Transverse colon (tissue), 3 donors: ENCODE measurements around the gene KAT7.
"Not testable (repeated sequence)": the region's sequence is repeated elsewhere in the genome, so short reads cannot be mapped to it uniquely, and the experiment has no call there.

Experiments used
- EP300 ChIP-seq: sonication (generic); formaldehyde crosslinking; IDR thresholded peaks from one replicate; pipeline ENCODE4 v1.6.1; 2017; ENCODE audit warnings: antibody characterized with exemption, low read depth
- POLR2A ChIP-seq: fragments of 450-650 bp; IDR thresholded peaks from one replicate; pipeline ENCODE4 v1.6.1; 2016; ENCODE audit warnings: antibody characterized with exemption, mild to moderate bottlenecking, moderate library complexity
- TF ChIP-seq, protein P1 (sequence below), 5 experiments: fragments of 200-600 bp in 3 of 5; fragments of 450-650 bp in 2 of 5; sonication (generic) in 3 of 5; IDR thresholded peaks; 1 replicate in 2 of 5; 2 replicates in 3 of 5; pipeline ENCODE4 v1.5.1; 2016 to 2017; ENCODE audit warnings: antibody characterized with exemption in 5 of 5, inconsistent platforms in 3 of 5, mild to moderate bottlenecking in 2 of 5, moderate library complexity in 1 of 5

DNA sequence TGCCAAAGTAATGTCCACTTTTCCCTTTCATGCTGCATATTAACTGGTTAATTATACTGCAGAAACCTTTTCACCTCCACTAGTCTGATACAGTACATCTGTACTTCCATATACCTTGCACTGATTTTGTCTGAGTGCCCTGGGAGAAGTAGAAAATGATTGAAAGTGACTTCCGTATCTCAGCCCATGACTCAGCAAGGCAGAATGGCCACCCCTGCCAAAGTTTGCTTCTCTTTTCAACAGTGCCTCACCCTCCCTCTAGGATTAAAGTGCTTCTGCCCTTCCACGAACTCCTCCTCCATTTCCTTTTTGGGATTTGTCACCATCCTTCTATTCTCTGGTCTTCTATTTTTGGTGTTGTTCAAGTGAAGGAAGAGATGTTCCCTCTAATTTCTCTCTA, 39.8 kb downstream of the KAT7 start:
- TF ChIP-seq EP300, POLR2A: not testable (repeated sequence)
- TF ChIP-seq, protein P1, sequence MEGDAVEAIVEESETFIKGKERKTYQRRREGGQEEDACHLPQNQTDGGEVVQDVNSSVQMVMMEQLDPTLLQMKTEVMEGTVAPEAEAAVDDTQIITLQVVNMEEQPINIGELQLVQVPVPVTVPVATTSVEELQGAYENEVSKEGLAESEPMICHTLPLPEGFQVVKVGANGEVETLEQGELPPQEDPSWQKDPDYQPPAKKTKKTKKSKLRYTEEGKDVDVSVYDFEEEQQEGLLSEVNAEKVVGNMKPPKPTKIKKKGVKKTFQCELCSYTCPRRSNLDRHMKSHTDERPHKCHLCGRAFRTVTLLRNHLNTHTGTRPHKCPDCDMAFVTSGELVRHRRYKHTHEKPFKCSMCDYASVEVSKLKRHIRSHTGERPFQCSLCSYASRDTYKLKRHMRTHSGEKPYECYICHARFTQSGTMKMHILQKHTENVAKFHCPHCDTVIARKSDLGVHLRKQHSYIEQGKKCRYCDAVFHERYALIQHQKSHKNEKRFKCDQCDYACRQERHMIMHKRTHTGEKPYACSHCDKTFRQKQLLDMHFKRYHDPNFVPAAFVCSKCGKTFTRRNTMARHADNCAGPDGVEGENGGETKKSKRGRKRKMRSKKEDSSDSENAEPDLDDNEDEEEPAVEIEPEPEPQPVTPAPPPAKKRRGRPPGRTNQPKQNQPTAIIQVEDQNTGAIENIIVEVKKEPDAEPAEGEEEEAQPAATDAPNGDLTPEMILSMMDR (IDR thresholded peaks at IDR 0.05), result not testable (repeated sequence)
